ENCODE results near the gene CPB2.
A peak's percentile ranks its signal among the peaks of the same experiment; 100 is the strongest.

CPB2 gene

DNA sequence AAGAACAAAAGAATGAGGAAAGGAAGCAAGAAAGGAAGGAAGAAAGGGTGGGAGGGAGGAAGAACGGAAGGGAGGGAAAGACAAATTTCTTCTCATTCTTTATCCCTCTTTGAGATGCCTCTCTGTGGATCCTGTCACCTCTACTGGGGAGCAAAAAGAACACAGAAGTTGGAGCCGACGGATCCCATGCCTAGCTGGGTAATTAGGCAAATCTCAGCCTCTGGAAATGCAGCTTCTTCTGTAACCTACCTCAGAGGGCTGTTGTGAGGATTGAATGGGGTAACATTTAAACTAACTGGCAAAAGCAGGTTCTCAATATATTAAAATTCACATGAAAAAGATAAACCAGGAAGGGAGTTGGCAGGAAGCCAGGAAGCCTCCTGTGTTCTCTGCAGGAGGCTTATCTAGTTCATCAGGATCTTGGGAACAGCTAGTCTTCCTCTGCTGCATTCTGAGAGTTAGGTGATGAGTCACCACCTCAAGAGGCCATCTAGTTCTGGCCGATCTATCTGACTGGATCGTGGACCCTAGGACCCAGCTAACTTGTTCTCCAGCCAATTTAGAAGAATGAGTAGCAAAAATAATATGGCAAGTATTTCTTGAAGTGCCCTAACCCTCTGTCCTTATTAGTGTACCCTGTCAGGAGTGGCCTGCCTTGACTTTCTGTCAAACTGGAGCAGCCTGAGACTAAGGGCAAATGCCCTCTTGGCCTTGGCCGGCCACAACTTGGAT, 15.2 kb upstream of the CPB2 start:
- H3K9ac ChIP-seq, result no peak overlapping the region
- no peaks in the 10 kb centered on the region for H3K9me3 ChIP-seq
- no peak for TF ChIP-seq Cebpa-rat (IDR thresholded peaks at IDR 0.05)
- H3K4me3 ChIP-seq, result no peak overlapping the region
- peaks cover 10% of the 10 kb centered on the region for H3K4me1 ChIP-seq
- H4K20me1 ChIP-seq, result no peaks in the 10 kb centered on the region
- H3K27me3 ChIP-seq, result no peaks in the 10 kb centered on the region
- no peaks in the 10 kb centered on the region for H3K36me3 ChIP-seq
- no peak overlapping the region for H3K4me2 ChIP-seq
- no peak overlapping the region for H3K27ac ChIP-seq

DNA sequence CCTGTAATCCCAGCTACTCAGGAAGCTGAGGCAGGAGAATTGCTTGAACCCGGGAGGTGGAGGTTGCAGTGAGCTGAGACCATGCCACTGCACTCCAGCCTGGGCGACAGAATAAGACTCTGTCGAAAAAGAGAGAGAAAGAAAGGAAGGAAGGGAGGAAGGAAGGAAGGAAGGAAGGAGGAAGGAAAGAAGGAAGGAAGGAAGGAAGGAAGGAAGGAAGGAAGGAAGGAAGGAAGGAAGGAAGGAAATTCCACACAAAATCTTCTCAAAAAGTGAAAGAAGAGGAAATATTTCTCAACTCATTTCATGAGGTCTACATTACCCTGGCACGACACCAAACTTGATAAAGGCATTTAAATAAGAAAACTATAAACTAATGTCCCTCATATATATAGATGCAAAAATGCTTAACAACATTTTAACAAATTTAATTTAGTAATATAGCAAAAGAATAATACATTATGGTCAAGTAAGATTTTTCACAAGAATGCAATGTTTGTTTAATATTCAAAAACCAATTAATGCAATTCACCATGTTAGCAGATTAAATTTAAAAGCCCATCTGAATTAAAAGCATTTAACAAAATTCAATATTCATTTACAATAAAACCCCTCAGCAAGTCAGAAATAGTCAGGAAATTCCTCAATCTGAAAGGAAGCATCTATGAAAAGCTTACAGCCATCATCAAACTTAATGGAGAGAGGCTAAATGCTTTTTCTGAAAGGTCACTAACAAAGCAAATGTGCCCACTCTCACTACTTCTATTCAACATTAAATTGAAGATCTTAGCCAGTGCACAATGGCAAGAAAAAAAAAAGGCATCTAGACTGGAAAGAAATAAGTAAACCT, 12.0 kb upstream of the CPB2 start:
- no peak overlapping the region for H3K9ac ChIP-seq
- H4K20me1 ChIP-seq, result no peaks in the 10 kb centered on the region
- H3K27me3 ChIP-seq, result no peaks in the 10 kb centered on the region
- no peaks in the 10 kb centered on the region for H3K9me3 ChIP-seq
- no peak for TF ChIP-seq Cebpa-rat (IDR thresholded peaks at IDR 0.05)
- no peak overlapping the region for H3K4me3 ChIP-seq
- H3K4me2 ChIP-seq, result no peak overlapping the region
- no peak overlapping the region for H3K27ac ChIP-seq
- H3K4me1 ChIP-seq, result peaks cover 1% of the 10 kb centered on the region; the same call in 1 of the 2 replicates
- H3K36me3 ChIP-seq, result no peaks in the 10 kb centered on the region

DNA sequence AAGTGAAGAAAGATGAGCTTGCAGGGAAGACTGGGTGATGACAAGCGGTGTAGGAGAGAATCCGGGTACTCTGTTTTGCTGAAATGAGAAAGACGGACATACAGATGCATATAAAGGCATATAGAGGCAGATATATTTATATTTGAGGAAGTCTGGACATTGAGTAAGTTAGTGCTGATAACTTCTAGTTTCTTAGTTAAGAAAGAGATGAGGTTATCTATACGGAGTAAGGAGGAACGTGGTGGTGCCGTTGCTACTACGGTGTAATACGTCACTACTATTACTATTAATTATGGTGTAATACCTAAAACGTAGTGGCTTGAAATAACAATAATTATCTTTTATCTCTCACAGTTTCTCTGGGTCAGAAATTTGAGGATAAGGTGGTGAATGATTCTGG, 9.8 kb upstream of the CPB2 start:
- Histone ChIP-seq H3K27me3 (no peaks in the 10 kb centered on the region), H3K9me3 (no peaks in the 10 kb centered on the region), H3K4me1 (peaks cover 1% of the 10 kb centered on the region), H3K9ac (no peak overlapping the region), H3K36me3 (no peaks in the 10 kb centered on the region), H3K4me2 (no peak overlapping the region), H3K27ac (no peak overlapping the region), H4K20me1 (no peaks in the 10 kb centered on the region), H3K4me3 (no peak overlapping the region)
- TF ChIP-seq Cebpa-rat (IDR thresholded peaks at IDR 0.05), result no peak

DNA sequence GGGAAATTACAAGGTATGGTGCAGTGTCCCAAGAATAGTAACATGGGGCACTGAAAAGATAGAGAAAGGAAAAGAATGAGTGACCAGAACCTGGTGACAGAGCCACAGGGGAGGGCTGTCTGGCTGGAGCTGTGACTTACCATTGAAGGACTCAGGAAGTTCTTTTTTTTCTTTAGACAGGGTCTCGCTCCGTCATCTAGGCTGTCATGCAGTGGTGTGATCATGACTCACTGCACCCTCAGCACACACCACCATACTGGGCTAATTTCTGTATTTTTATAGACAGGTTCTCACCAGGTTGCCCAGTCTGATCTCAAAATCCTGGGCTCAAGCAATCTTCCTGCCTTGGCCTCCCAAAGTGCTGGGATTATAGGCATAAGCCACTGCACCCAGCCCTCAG, 8.8 kb upstream of the CPB2 start:
- H4K20me1 ChIP-seq, result no peaks in the 10 kb centered on the region
- H3K4me2 ChIP-seq, result no peak overlapping the region
- H3K27me3 ChIP-seq, result no peaks in the 10 kb centered on the region
- no peak overlapping the region for H3K27ac ChIP-seq
- peaks cover 5% of the 10 kb centered on the region for H3K4me1 ChIP-seq
- TF ChIP-seq Cebpa-rat (IDR thresholded peaks at IDR 0.05), result no peak
- H3K9me3 ChIP-seq, result no peaks in the 10 kb centered on the region
- no peak overlapping the region for H3K9ac ChIP-seq
- H3K36me3 ChIP-seq, result no peaks in the 10 kb centered on the region
- H3K4me3 ChIP-seq, result no peak overlapping the region

DNA sequence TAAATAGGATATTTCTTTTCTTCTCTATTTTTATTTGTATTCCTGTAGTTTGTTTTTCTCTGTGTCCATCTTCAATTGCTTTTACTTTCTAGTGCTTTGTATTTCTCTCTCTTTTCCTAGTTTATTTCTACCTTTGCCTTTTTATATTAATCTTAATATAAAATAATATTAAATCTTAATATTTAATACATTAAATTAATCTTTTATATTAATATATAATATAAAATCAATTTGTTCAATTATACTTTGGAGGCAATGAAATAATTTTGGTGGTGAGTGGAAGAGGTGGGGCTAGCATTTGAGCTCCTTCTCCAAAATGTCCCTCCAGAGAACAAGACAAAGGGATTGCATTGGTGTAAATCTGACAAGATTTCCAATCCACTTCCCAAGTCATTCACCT, 6.3 kb upstream of the CPB2 start:
- H3K9me3 ChIP-seq, result no peaks in the 10 kb centered on the region
- no peaks in the 10 kb centered on the region for H4K20me1 ChIP-seq
- no peaks in the 10 kb centered on the region for H3K27me3 ChIP-seq
- TF ChIP-seq Cebpa-rat (IDR thresholded peaks at IDR 0.05), result no peak
- no peak overlapping the region for H3K9ac ChIP-seq
- no peak overlapping the region for H3K4me3 ChIP-seq
- no peak overlapping the region for H3K4me2 ChIP-seq
- H3K27ac ChIP-seq, result no peak overlapping the region
- H3K36me3 ChIP-seq, result no peaks in the 10 kb centered on the region
- peaks cover 17% of the 10 kb centered on the region for H3K4me1 ChIP-seq

DNA sequence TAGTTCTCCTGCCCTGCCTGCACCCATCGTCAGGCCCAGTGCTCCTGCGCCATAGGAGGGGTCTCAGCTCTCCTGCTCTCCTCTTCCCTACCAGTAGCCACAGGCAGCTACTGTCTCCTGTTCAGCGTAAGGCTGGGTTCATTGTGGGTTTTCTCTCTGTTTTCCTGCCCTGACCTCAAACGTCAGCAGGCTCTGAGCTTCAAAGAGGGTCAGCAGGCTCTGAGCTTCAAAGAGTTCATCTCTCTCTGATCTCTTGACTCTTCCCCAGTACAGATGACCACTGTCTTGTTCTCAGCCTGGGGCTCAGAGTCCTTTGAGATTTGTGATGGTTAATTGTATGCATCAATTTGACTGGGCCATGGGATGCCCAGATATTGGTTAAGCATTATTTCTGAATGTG, 4.6 kb upstream of the CPB2 start:
- no peak overlapping the region for H3K9ac ChIP-seq
- no peak overlapping the region for H3K27ac ChIP-seq
- H3K9me3 ChIP-seq, result no peaks in the 10 kb centered on the region
- no peaks in the 10 kb centered on the region for H3K27me3 ChIP-seq
- H3K36me3 ChIP-seq, result no peaks in the 10 kb centered on the region
- H3K4me2 ChIP-seq, result no peak overlapping the region
- peaks cover 18% of the 10 kb centered on the region for H3K4me1 ChIP-seq
- H4K20me1 ChIP-seq, result no peaks in the 10 kb centered on the region
- no peak overlapping the region for H3K4me3 ChIP-seq
- TF ChIP-seq Cebpa-rat (IDR thresholded peaks at IDR 0.05), result no peak

DNA sequence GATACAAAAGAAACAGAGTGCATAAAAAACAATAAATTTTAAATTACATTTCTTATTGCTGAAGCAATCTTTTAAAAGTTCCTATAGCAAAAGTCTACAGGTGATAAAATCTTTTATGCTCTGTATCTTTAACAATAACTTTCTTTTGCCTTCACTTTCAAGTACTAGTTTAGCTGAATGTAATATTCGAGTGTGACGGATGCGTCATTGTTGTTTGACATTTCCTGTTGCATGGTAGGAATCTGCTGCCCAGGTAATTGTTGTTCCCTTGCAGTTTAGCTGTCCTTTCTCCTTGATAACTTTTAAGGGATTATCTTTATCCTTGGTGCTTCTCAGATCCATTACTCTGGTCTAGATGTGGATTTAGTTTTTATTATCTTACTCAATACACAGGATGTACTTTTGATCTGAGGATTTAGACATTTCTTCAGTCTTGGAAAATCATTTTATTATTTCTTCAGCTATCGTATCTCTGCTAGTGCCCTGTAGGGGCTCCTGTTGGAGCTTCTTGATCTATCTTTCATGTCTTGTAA, 2.1 kb upstream of the CPB2 start:
- TF ChIP-seq Cebpa-rat (IDR thresholded peaks at IDR 0.05), result no peak
- Histone ChIP-seq H3K9ac (no peak overlapping the region), H3K27me3 (no peaks in the 10 kb centered on the region), H3K4me2 (peak overlapping the region; percentile 41), H3K36me3 (no peaks in the 10 kb centered on the region), H3K4me1 (peaks cover 22% of the 10 kb centered on the region), H3K9me3 (no peaks in the 10 kb centered on the region), H3K27ac (no peak overlapping the region), H3K4me3 (no peak overlapping the region), H4K20me1 (no peaks in the 10 kb centered on the region)

DNA sequence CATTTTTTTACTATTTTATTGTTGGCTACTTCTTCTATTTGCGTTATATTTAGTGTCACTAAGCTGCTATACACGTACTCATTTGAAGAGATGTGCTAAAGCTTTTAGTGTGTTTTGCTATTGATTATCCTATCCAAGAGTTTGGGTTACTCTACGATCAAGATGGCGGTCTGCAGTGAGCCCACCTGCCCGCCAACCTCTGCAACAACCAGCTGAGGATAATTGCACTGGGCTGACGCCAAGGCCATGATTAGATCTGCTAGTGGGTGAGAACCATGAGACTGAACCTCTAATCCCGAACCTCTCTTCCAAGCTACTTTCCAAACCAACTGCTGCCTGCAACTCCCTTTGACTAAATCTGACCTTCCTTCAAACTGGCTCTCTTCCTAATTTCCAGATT, 1.8 kb downstream of the CPB2 start:
- Histone ChIP-seq H3K4me2 (no peak overlapping the region), H3K4me1 (peaks cover 35% of the 10 kb centered on the region)

DNA sequence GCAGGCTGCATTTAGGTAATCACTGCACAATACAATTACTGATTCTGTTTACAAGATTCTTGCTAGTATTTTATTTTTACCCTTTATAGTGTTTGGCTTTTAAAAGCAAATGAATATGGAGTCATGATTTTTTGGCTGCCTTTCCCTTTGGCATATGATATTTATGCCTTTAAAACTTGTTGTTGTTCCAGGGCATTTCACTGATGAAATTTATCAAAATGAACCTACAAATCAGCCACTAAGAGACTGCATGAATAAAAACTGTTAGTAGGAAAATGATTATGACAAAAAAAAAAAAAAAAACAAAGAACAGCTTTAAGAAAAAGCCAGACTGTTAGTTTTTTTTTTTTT, 2.6 kb downstream of the CPB2 start:
- H3K27me3 ChIP-seq, result no peaks in the 10 kb centered on the region
- H3K9me3 ChIP-seq, result no peaks in the 10 kb centered on the region
- H3K36me3 ChIP-seq, result no peaks in the 10 kb centered on the region
- no peak overlapping the region for H3K4me3 ChIP-seq
- TF ChIP-seq Cebpa-rat (IDR thresholded peaks at IDR 0.05), result no peak
- H3K27ac ChIP-seq, result no peak overlapping the region
- no peak overlapping the region for H3K9ac ChIP-seq
- peak overlapping the region; percentile 48 for H3K4me2 ChIP-seq
- H3K4me1 ChIP-seq, result peaks cover 34% of the 10 kb centered on the region
- H4K20me1 ChIP-seq, result no peaks in the 10 kb centered on the region

More for the DNA sequence above, 1.8 kb downstream of the CPB2 start:
- Histone ChIP-seq H3K27ac (no peak overlapping the region), H3K9me3 (no peaks in the 10 kb centered on the region), H3K9ac (no peak overlapping the region), H3K36me3 (no peaks in the 10 kb centered on the region), H3K4me3 (no peak overlapping the region), H3K27me3 (no peaks in the 10 kb centered on the region), H4K20me1 (no peaks in the 10 kb centered on the region)
- TF ChIP-seq Cebpa-rat (IDR thresholded peaks at IDR 0.05), result no peak
